Omental fat pad (tissue), 4 donors: Measurements from ENCODE around the gene MC3R. TPM values are rescaled to one million over a fixed set of nuclear protein-coding genes. Genes with fewer than 3 reads are reported as not detected.

Experiments
- ATAC-seq: fragments of 150-250 bp; one replicate; pipeline ENCODE4 v1.9.1; 2016; ENCODE audit warnings: mild to moderate bottlenecking, moderate library complexity; ENCODE audit not compliant: low FRiP score
- DNase-seq: peaks from one replicate; pipeline ENCODE4 v3.0.0-alpha.2; 2019; ENCODE audit warnings: low spot score
- CTCF ChIP-seq, 3 donors: fragments of 450-650 bp; IDR thresholded peaks; one replicate each; pipeline ENCODE4 v1.5.1; 2016 to 2017; ENCODE audit warnings: antibody characterized with exemption in 3 of 3, mild to moderate bottlenecking in 3 of 3, moderate library complexity in 2 of 3
- total RNA-seq, 4 donors: library from RNA; depleted of rRNA; stranded (reverse); fragments of >200 nt; gene quantifications; one replicate each; pipeline ENCODE4 v1.1.0, GENCODE V29; 2016

Gene MC3R
- total RNA-seq, 4 donors from 2014 or later, result not detected

- no peak for ATAC-seq
- TF ChIP-seq CTCF (IDR thresholded peaks at IDR 0.05), result no peak
- DNase-seq, result no peak
These were observed 25.2 kb upstream of the MC3R start for GRCh38 chr20:56223352-56223751.

GRCh38 chr20:56228021-56228420 is 20.5 kb upstream of the MC3R start:
- ATAC-seq (no peak), DNase-seq (no peak)
- TF ChIP-seq CTCF (IDR thresholded peaks at IDR 0.05), result no peak

GRCh38 chr20:56229812-56230211 is 18.7 kb upstream of the MC3R start:
- DNase-seq (no peak), ATAC-seq (no peak)
- no peak for TF ChIP-seq CTCF (IDR thresholded peaks at IDR 0.05)

GRCh38 chr20:56234110-56234509 is 14.4 kb upstream of the MC3R start:
- no peak for ATAC-seq
- TF ChIP-seq CTCF (IDR thresholded peaks at IDR 0.05), result no peak
- DNase-seq, result no peak

- ATAC-seq (no peak), DNase-seq (no peak)
- no peak for TF ChIP-seq CTCF (IDR thresholded peaks at IDR 0.05)
These were observed 11.2 kb upstream of the MC3R start for GRCh38 chr20:56237335-56237734.

- no peak for TF ChIP-seq CTCF (IDR thresholded peaks at IDR 0.05)
- DNase-seq, result no peak
- ATAC-seq, result no peak
These were observed 4.3 kb upstream of the MC3R start for GRCh38 chr20:56244259-56244658.

GRCh38 chr20:56245761-56246160 is 2.8 kb upstream of the MC3R start:
- DNase-seq, result no peak
- ATAC-seq, result no peak

More at GRCh38 chr20:56245761-56246160, 2.8 kb upstream of the MC3R start:
- no peak for TF ChIP-seq CTCF (IDR thresholded peaks at IDR 0.05)
